Heart left ventricle (tissue), 16 donors: ENCODE results near the gene EYS. TPM values are rescaled to one million over a fixed set of nuclear protein-coding genes. Genes with fewer than 3 reads are reported as not detected.

Source experiments
- ATAC-seq, 4 donors: fragments of 200-7000 bp; cut with Tn5 transposase; one replicate each; pipeline ENCODE4 v1.9.1; 2020 to 2022; ENCODE audit warnings: moderate library complexity in 4 of 4, mild to moderate bottlenecking in 3 of 4, moderate number of reproducible peaks in 1 of 4
- DNase-seq, 5 donors: peaks; one replicate each; pipeline ENCODE4 v3.0.0-alpha.2; 2020
- H3K27ac ChIP-seq, 12 donors: fragments of 200-600 bp; sonication (generic) in 4 of 12; one replicate each; pipeline versions ENCODE4 v1.5.0 to v1.8.0; 2016 to 2022; ENCODE audit warnings: mild to moderate bottlenecking in 2 of 12
- H3K27me3 ChIP-seq, 9 donors: fragments of 200-600 bp; sonication (generic) in 2 of 9; one replicate each; pipeline versions ENCODE4 v1.5.1 to v1.8.0; 2016 to 2022; ENCODE audit warnings: mild to moderate bottlenecking in 3 of 9
- H3K36me3 ChIP-seq, 9 donors: fragments of 200-600 bp; sonication (generic) in 2 of 9; one replicate each; pipeline versions ENCODE4 v1.5.0 to v1.8.0; 2018 to 2022; ENCODE audit warnings: mild to moderate bottlenecking in 2 of 9
- H3K4me1 ChIP-seq, 12 donors: fragments of 200-600 bp; sonication (generic) in 4 of 12; one replicate each; pipeline versions ENCODE4 v1.5.0 to v1.8.0; 2016 to 2022; ENCODE audit warnings: mild to moderate bottlenecking in 3 of 12
- H3K4me3 ChIP-seq, 12 donors: fragments of 200-600 bp; sonication (generic) in 4 of 12; one replicate each; pipeline versions ENCODE4 v1.5.0 to v1.8.0; 2017 to 2022; ENCODE audit warnings: mild to moderate bottlenecking in 9 of 12, moderate library complexity in 4 of 12
- H3K9me3 ChIP-seq, 12 donors: fragments of 200-600 bp; sonication (generic) in 4 of 12; one replicate each; pipeline versions ENCODE4 v1.5.0 to v1.8.0; 2016 to 2022; ENCODE audit warnings: mild to moderate bottlenecking in 1 of 12
- POLR2A ChIP-seq, 2 donors: fragments of 450-650 bp; IDR thresholded peaks; one replicate each; pipeline ENCODE4 v1.6.1; 2017; ENCODE audit warnings: antibody characterized with exemption in 2 of 2, mild to moderate bottlenecking in 2 of 2, moderate library complexity in 2 of 2
- WGBS, 4 donors: extraction: QIAGEN DNeasy Blood & Tissue Kit in 2 of 4; methylation state at CpG; one replicate each; pipeline versions ENCODE4 v1.1.5 to v1.1.7; 2013 to 2018; 5-methylcytosine and 5-hydroxymethylcytosine counted together
- intact Hi-C, 10 donors: fragments of 100-400 bp; cut with DNase I; formaldehyde crosslinking; loops; one replicate each; pipeline versions ENCODE4 v1.11.1 to v1.14.2; 2022
- polyA plus RNA-seq, 2 donors: library from polyadenylated mRNA; stranded (reverse); fragments of 200-250 nt; gene quantifications; one replicate each; pipeline ENCODE4 v1.2.3, GENCODE V29; 2013
- total RNA-seq, 9 donors: library from RNA; depleted of rRNA in 2 of 9; stranded (reverse); fragments of >200 nt in 2 of 9; fragmentation: NEBNext Ultra II Directional in 3 of 9; extraction: Animal tissue kit (Norgen Biotek cat#: 25700) in 3 of 9; gene quantifications; one replicate each; pipeline versions ENCODE4 v1.1.0 to v1.2.4, GENCODE V29; 2016 to 2023
- TF ChIP-seq, protein P1 (sequence below), 12 donors: fragments of 200-600 bp; sonication (generic) in 4 of 12; IDR thresholded peaks; one replicate each; pipeline versions ENCODE4 v1.5.0 to v1.8.0; 2018 to 2022; ENCODE audit warnings: antibody characterized with exemption in 12 of 12, mild to moderate bottlenecking in 5 of 12
- donor health status: ischemic (EF 13 %, LVEDD 7.1; RV severe dilation, severe dysfunction).
- donor health status: healthy with polysubstance abuse.
- donor health status: DM: no; HTN: yes; CAD: no.
- donor health status: DM: no; HTN: no; CAD: no.
- donor health status: ischemic (EF 25% LVEDD 6.9; RV normal size, moderate dysfunction).
- donor health status: ischemic (EF 25% LVEDD 5.7; RV mildly dilated, moderate dysfunction).
- donor health status: healthy.
- donor health status: DM: yes; HTN: yes; CAD: no.
- donor health status: ischemic (EF 35%, LVEDD 5.7; RV mildly dilated, moderate dysfunction).
- donor health status: nonischemic (EF 11% LVEDD 7.7; RV severe dilation, severe dysfunction).
- donor health status: DM: yes; HTN: yes; CAD: no.
- donor health status: PGD.
- donor health status: ischemic (EF 29% LVEDD 5.4; RV normal size, mild dysfunction).
- donor health status: nonischemic (EF 23%, LVEDD 6.1; RV moderate dilation, normal function).

Gene EYS
- total and polyA plus RNA-seq, 11 donors = 0.07 to 0.27 (median 0.08) TPM; not detected in 8

DNA sequence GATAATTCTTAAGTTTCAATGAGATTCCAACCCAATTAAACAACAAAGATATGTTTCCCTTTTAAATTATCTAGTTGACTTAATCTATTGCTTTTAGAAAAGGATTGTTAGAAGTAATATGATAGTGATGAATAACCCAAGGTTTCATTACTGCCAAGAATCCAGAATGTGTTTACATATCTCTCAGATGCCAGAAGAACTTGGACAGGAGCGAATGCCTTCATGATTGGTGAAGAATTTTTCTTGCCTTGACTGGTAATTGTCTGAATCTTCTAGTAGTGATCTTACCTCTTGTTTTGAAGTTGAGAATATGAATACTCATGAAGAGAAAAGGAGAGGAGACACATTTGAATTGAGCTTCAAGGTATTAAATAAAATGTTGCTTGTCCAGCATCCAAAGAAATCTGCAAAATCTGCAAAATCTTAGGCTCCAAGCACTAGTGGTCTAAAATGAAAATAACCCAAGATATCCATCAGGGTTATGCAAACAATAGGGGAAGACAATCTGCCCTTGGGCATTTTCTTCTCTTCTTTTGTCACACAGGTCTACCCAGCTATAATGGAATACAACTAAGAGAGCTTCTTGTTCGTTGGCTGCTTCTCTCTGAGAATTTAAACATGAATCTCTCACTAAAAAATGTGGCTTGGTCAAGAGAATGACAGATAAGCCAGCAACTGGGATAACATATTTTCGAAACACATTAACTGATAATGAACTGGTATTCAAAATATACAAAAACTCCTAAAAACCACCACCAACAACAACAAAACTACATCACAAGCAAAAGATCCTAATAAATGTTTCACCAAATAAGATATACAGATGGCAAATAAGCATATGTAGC, 928.9 kb downstream of the EYS start:
- TF ChIP-seq, protein P1, sequence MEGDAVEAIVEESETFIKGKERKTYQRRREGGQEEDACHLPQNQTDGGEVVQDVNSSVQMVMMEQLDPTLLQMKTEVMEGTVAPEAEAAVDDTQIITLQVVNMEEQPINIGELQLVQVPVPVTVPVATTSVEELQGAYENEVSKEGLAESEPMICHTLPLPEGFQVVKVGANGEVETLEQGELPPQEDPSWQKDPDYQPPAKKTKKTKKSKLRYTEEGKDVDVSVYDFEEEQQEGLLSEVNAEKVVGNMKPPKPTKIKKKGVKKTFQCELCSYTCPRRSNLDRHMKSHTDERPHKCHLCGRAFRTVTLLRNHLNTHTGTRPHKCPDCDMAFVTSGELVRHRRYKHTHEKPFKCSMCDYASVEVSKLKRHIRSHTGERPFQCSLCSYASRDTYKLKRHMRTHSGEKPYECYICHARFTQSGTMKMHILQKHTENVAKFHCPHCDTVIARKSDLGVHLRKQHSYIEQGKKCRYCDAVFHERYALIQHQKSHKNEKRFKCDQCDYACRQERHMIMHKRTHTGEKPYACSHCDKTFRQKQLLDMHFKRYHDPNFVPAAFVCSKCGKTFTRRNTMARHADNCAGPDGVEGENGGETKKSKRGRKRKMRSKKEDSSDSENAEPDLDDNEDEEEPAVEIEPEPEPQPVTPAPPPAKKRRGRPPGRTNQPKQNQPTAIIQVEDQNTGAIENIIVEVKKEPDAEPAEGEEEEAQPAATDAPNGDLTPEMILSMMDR (IDR thresholded peaks at IDR 0.05) = no peak
- no peak for TF ChIP-seq POLR2A (IDR thresholded peaks at IDR 0.05)
- intact Hi-C loops = no loop called here
- no peak overlapping the region for H3K4me3 ChIP-seq
- H3K27ac ChIP-seq = no peak overlapping the region
- 62 to 72% (median 66%) methylated on average over 3 of the region's 3 CpGs for WGBS, 4 donors
- peaks cover 0 to 14% (median 3%) of the 10 kb centered on the region in 12 donors for H3K9me3 ChIP-seq
- ATAC-seq (no peak), DNase-seq (no peak)
- H3K27me3 ChIP-seq = no peaks in the 10 kb centered on the region
- H3K36me3 ChIP-seq = no peaks in the 10 kb centered on the region
- no peaks in the 10 kb centered on the region for H3K4me1 ChIP-seq

DNA sequence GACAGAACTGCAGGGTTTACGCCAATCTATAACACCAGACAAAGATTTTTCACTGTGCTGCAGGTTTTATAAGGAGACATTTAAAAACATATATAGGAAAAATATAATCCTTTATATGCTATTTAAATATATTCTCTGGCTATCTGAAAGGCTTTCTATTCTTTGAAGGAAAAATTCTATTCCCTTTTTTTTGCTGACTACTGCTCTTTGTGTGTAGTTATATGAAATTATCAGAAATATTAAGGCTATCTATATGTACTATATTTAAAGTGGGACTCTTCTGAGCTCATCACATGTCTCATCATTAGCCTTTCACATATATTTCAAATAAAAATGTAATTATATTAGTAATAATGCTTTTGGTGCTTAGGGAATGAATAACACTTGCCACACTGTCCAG, 930.7 kb downstream of the EYS start:
- 71 to 86% (median 85%) methylated on average over 1 of the region's 1 CpG for WGBS, 4 donors
- Histone ChIP-seq H3K36me3 (no peaks in the 10 kb centered on the region), H3K27me3 (no peaks in the 10 kb centered on the region), H3K9me3 (peaks cover 0 to 16% (median 5%) of the 10 kb centered on the region in 12 donors), H3K4me1 (no peaks in the 10 kb centered on the region), H3K4me3 (no peak overlapping the region), H3K27ac (no peak overlapping the region)
- no peak for TF ChIP-seq POLR2A (IDR thresholded peaks at IDR 0.05)
- TF ChIP-seq, protein P1 (IDR thresholded peaks at IDR 0.05) = no peak
- intact Hi-C loops = no loop called here
- ATAC-seq (no peak), DNase-seq (no peak)

DNA sequence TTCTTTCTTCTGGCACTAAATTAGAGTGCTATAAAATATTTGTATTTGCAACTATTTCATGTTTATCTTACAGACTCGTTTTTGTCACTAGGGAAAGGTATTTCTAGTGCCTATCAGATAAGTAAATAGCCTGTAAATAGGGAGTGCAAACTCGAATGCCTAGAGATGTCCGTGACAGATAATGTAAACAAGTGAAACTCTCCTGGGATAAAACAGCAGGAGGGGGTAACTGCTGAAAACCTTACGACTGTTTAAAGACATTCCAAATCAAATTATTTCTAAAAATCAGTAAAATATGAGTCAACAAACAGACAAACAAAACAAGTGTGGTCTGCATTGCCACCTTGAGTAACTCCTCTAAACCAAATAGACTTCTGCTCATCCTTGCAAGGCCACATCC, 932.1 kb downstream of the EYS start:
- WGBS, 4 donors = 22 to 34% (median 23%) methylated on average over 4 of the region's 4 CpGs
- no peaks in the 10 kb centered on the region for H3K4me1 ChIP-seq
- no peaks in the 10 kb centered on the region for H3K36me3 ChIP-seq
- H3K27me3 ChIP-seq = no peaks in the 10 kb centered on the region
- peaks cover 0 to 13% (median 5%) of the 10 kb centered on the region in 12 donors for H3K9me3 ChIP-seq
- H3K27ac ChIP-seq = no peak overlapping the region
- no peak overlapping the region for H3K4me3 ChIP-seq
- ATAC-seq (no peak), DNase-seq (no peak)
- intact Hi-C loops = no loop called here
- TF ChIP-seq POLR2A (IDR thresholded peaks at IDR 0.05) = no peak

DNA sequence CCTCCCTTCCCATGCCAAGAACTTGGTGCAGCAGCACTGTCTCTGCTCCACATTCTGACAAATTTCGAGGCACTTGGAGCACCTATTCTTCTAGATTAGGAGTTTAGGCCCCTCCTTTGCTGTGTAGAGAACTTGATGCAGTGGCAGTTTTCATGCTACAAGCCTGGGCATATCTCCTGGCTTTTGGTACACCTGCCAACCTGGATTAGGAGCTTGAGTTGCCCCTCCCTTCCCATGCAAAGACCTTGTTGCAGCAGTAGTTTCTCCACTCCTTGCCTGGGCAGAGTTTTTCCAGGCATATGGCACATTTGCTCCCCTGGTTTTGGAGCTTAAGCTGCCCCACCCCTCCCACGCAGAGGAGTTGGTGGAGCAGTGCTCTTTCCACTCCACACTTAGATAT, 956.1 kb downstream of the EYS start:
- no peak for ATAC-seq
- 48 to 76% (median 70%) methylated on average over 2 of the region's 2 CpGs for WGBS, 4 donors

More for the DNA sequence above, 956.1 kb downstream of the EYS start:
- intact Hi-C loops = no loop called here
- H3K9me3 ChIP-seq = no peaks in the 10 kb centered on the region
- H3K4me1 ChIP-seq = no peaks in the 10 kb centered on the region
- no peak for TF ChIP-seq POLR2A (IDR thresholded peaks at IDR 0.05)
- TF ChIP-seq, protein P1 (IDR thresholded peaks at IDR 0.05) = no peak
- H3K27ac ChIP-seq = no peak overlapping the region
- no peaks in the 10 kb centered on the region for H3K27me3 ChIP-seq
- no peaks in the 10 kb centered on the region for H3K36me3 ChIP-seq
- H3K4me3 ChIP-seq = no peak overlapping the region
- no peak for DNase-seq
